Tibial nerve (tissue), 4 donors: ENCODE data around the gene CLDN24. TPM values are rescaled to one million over a fixed set of nuclear protein-coding genes. Genes with fewer than 3 reads are reported as not detected.

Experiments
- DNase-seq, 2 donors: peaks; one replicate each; pipeline ENCODE4 v3.0.0-alpha.2; 2019; ENCODE audit warnings: low spot score in 2 of 2
- H3K27ac ChIP-seq, 4 donors: fragments of 200-600 bp; sonication (generic) in 3 of 4; one replicate each; pipeline ENCODE4 v1.5.1; 2017 to 2019; ENCODE audit warnings: mild to moderate bottlenecking in 1 of 4
- H3K27me3 ChIP-seq, 2 donors: fragments of 200-600 bp; sonication (generic) in 1 of 2; one replicate each; pipeline versions ENCODE4 v1.5.1 to v1.6.0; 2017 to 2019
- H3K36me3 ChIP-seq, 3 donors: fragments of 200-600 bp; sonication (generic); one replicate each; pipeline ENCODE4 v1.5.1; 2018 to 2019
- H3K4me1 ChIP-seq, 4 donors: fragments of 200-600 bp; sonication (generic) in 3 of 4; one replicate each; pipeline ENCODE4 v1.5.1; 2017 to 2019
- H3K4me3 ChIP-seq, 4 donors: fragments of 200-600 bp; sonication (generic) in 3 of 4; one replicate each; pipeline ENCODE4 v1.5.1; 2017 to 2019; ENCODE audit warnings: mild to moderate bottlenecking in 1 of 4, moderate library complexity in 1 of 4
- H3K9me3 ChIP-seq, 4 donors: fragments of 200-600 bp; sonication (generic) in 3 of 4; one replicate each; pipeline ENCODE4 v1.5.1; 2017 to 2019
- CTCF ChIP-seq, 5 experiments: fragments of 200-600 bp in 3 of 5; fragments of 450-650 bp in 2 of 5; sonication (generic) in 3 of 5; IDR thresholded peaks; one replicate each; pipeline ENCODE4 v1.5.1; 2016 to 2019; ENCODE audit warnings: antibody characterized with exemption in 5 of 5, mild to moderate bottlenecking in 3 of 5, moderate library complexity in 2 of 5
- EP300 ChIP-seq, 2 donors: sonication (generic); formaldehyde crosslinking; IDR thresholded peaks; one replicate each; pipeline ENCODE4 v1.6.1; 2017; ENCODE audit warnings: antibody characterized with exemption in 2 of 2, mild to moderate bottlenecking in 1 of 2
- POLR2A ChIP-seq, 2 donors: fragments of 450-650 bp; IDR thresholded peaks; one replicate each; pipeline ENCODE4 v1.6.1; 2017; ENCODE audit warnings: antibody characterized with exemption in 2 of 2, mild to moderate bottlenecking in 2 of 2, moderate library complexity in 2 of 2
- WGBS, 2 donors: methylation state at CpG; one replicate each; pipeline ENCODE4 v1.1.5; 2018; 5-methylcytosine and 5-hydroxymethylcytosine counted together
- total RNA-seq, 4 donors: library from RNA; depleted of rRNA; stranded (reverse); fragments of >200 nt; gene quantifications; one replicate each; pipeline ENCODE4 v1.1.0, GENCODE V29; 2016

Gene CLDN24
- total RNA-seq, 4 donors from 2014 or later: not detected

- no peak overlapping the region for H3K27ac ChIP-seq
- DNase-seq: no peak
- TF ChIP-seq POLR2A (IDR thresholded peaks at IDR 0.05) (no peak), CTCF (IDR thresholded peaks at IDR 0.05) (no peak), EP300 (IDR thresholded peaks at IDR 0.05) (no peak)
- no peaks in the 10 kb centered on the region for H3K4me1 ChIP-seq
- no peaks in the 10 kb centered on the region for H3K27me3 ChIP-seq
- 89 to 91% methylated on average over 20 of the region's 20 CpGs for WGBS, 2 donors
- H3K9me3 ChIP-seq: no peaks in the 10 kb centered on the region
- no peak overlapping the region for H3K4me3 ChIP-seq
- H3K36me3 ChIP-seq: no peaks in the 10 kb centered on the region
Observed at GRCh38 chr4:183356173-183356830, 34.1 kb upstream of the CLDN24 start.

- WGBS, 2 donors: 46 to 56% methylated on average over 4 of the region's 4 CpGs
Observed at GRCh38 chr4:183355405-183355804, 33.2 kb upstream of the CLDN24 start.

GRCh38 chr4:183354219-183354618 lies 32.0 kb upstream of the CLDN24 start:
- Histone ChIP-seq H3K36me3 (no peaks in the 10 kb centered on the region), H3K4me3 (no peak overlapping the region), H3K9me3 (no peaks in the 10 kb centered on the region), H3K27ac (no peak overlapping the region), H3K4me1 (no peaks in the 10 kb centered on the region), H3K27me3 (no peaks in the 10 kb centered on the region)
- TF ChIP-seq POLR2A (IDR thresholded peaks at IDR 0.05): no peak
- TF ChIP-seq EP300 (IDR thresholded peaks at IDR 0.05): no peak
- no peak for TF ChIP-seq CTCF (IDR thresholded peaks at IDR 0.05)
- 78 to 83% methylated on average over 9 of the region's 9 CpGs for WGBS, 2 donors
- DNase-seq: no peak

More at GRCh38 chr4:183355405-183355804, 33.2 kb upstream of the CLDN24 start:
- TF ChIP-seq EP300 (IDR thresholded peaks at IDR 0.05) (no peak), POLR2A (IDR thresholded peaks at IDR 0.05) (no peak), CTCF (IDR thresholded peaks at IDR 0.05) (no peak)
- DNase-seq: no peak
- H3K4me1 ChIP-seq: no peaks in the 10 kb centered on the region
- H3K27me3 ChIP-seq: no peaks in the 10 kb centered on the region
- no peak overlapping the region for H3K27ac ChIP-seq
- H3K36me3 ChIP-seq: no peaks in the 10 kb centered on the region
- no peaks in the 10 kb centered on the region for H3K9me3 ChIP-seq
- H3K4me3 ChIP-seq: no peak overlapping the region

- WGBS, 2 donors: 82 to 90% methylated on average over 8 of the region's 8 CpGs
Observed at GRCh38 chr4:183353557-183353956, 31.3 kb upstream of the CLDN24 start.

More at GRCh38 chr4:183353557-183353956, 31.3 kb upstream of the CLDN24 start:
- no peak for DNase-seq
- no peak overlapping the region for H3K4me3 ChIP-seq
- no peaks in the 10 kb centered on the region for H3K27me3 ChIP-seq
- H3K9me3 ChIP-seq: no peaks in the 10 kb centered on the region
- no peaks in the 10 kb centered on the region for H3K4me1 ChIP-seq
- no peak overlapping the region for H3K27ac ChIP-seq
- no peak for TF ChIP-seq CTCF (IDR thresholded peaks at IDR 0.05)
- no peak for TF ChIP-seq POLR2A (IDR thresholded peaks at IDR 0.05)
- TF ChIP-seq EP300 (IDR thresholded peaks at IDR 0.05): no peak
- no peaks in the 10 kb centered on the region for H3K36me3 ChIP-seq
